Activated T-cell treated with anti-CD3 and anti-CD28 coated beads, Interleukin-2, amount 50 U/mL, for 48 hours (primary cell): ENCODE data around the gene FLVCR1.
"Not testable (repeated sequence)": the region's sequence is repeated elsewhere in the genome, so short reads cannot be mapped to it uniquely, and the experiment has no call there.

Experiments
- DNase-seq, 2 experiments: peaks; one replicate each; pipeline ENCODE4 v3.0.0-alpha.2; 2020

Gene FLVCR1

GRCh38 chr1:212857992-212858460, at the start of gene FLVCR1:
TSS of gene FLVCR1 (plus strand) at chr1:212858275. CDS start at chr1:212858453, 178 bp downstream.
- peak; percentile 97 for DNase-seq

- DNase-seq = no peak
These were observed 43.3 kb upstream of the FLVCR1 start for GRCh38 chr1:212814537-212815334.

GRCh38 chr1:212816567-212817278, 41.4 kb upstream of the FLVCR1 start:
- no peak for DNase-seq

- DNase-seq = no peak
These were observed 38.3 kb upstream of the FLVCR1 start for GRCh38 chr1:212819726-212820125.

GRCh38 chr1:212820969-212821368, 37.1 kb upstream of the FLVCR1 start:
- no peak for DNase-seq

GRCh38 chr1:212822956-212823355, 35.1 kb upstream of the FLVCR1 start:
- no peak for DNase-seq

GRCh38 chr1:212824201-212824600, 33.9 kb upstream of the FLVCR1 start:
- DNase-seq = no peak

- no peak for DNase-seq
These were observed 32.1 kb upstream of the FLVCR1 start for GRCh38 chr1:212825798-212826452.

GRCh38 chr1:212827171-212827776, 30.8 kb upstream of the FLVCR1 start:
- DNase-seq = no peak

GRCh38 chr1:212827831-212828278, 30.2 kb upstream of the FLVCR1 start:
- DNase-seq = no peak

- DNase-seq = no peak
These were observed 29.7 kb upstream of the FLVCR1 start for GRCh38 chr1:212828395-212828794.

GRCh38 chr1:212833211-212834207, 24.6 kb upstream of the FLVCR1 start:
- DNase-seq = peak in 1 of 2 experiments; percentile 21

- no peak for DNase-seq
These were observed 19.9 kb upstream of the FLVCR1 start for GRCh38 chr1:212838145-212838544.

GRCh38 chr1:212844521-212844920, 13.6 kb upstream of the FLVCR1 start:
- not testable (repeated sequence) for DNase-seq

GRCh38 chr1:212847549-212847948, 10.5 kb upstream of the FLVCR1 start, which contains the start of gene SPATA45:
TSS of gene SPATA45 (minus strand) at chr1:212847649. CDS start at chr1:212836149, 11,500 bp downstream.
- DNase-seq = no peak

GRCh38 chr1:212852105-212852688, 5.9 kb upstream of the FLVCR1 start:
- DNase-seq = no peak

GRCh38 chr1:212853658-212854057, 4.4 kb upstream of the FLVCR1 start:
- no peak for DNase-seq

GRCh38 chr1:212856755-212857154, 1.3 kb upstream of the FLVCR1 start:
- no peak for DNase-seq

GRCh38 chr1:212858461-212859265, 588 bp downstream of the FLVCR1 start:
- peak in 1 of 2 experiments; percentile 50 for DNase-seq
